Fibroblast of lung (primary cell): ENCODE results near the gene ZC3HAV1. TPM values are rescaled to one million over a fixed set of nuclear protein-coding genes. Genes with fewer than 3 reads are reported as not detected.
A peak's percentile ranks its signal among the peaks of the same experiment; 100 is the strongest.

Experiments used
- DNase-seq, 2 donors: peaks; one replicate each; pipeline versions ENCODE4 v3.0.0 to v3.0.0-alpha.2; 2010; ENCODE audit warnings: low read depth in 2 of 2
- H2AFZ ChIP-seq: 2 replicates; pipeline ENCODE4 v1.5.1; 2012; ENCODE audit warnings: low read length, control low read depth, inconsistent platforms
- H3K27ac ChIP-seq: 2 replicates; pipeline ENCODE4 v1.5.1; 2011; ENCODE audit warnings: low read length, control low read depth; ENCODE audit not compliant: insufficient read depth
- H3K27me3 ChIP-seq: 2 replicates; pipeline ENCODE4 v1.5.1; 2011; ENCODE audit warnings: mild to moderate bottlenecking, low read length; ENCODE audit not compliant: control insufficient read depth, insufficient read depth
- H3K36me3 ChIP-seq: 2 replicates; pipeline ENCODE4 v1.5.1; 2011; ENCODE audit warnings: low read length; ENCODE audit not compliant: control insufficient read depth, insufficient read depth
- H3K4me1 ChIP-seq: 2 replicates; pipeline ENCODE4 v1.5.1; 2011; ENCODE audit warnings: low read length; ENCODE audit not compliant: control insufficient read depth, insufficient read depth; ENCODE audit errors: extremely low read depth
- H3K4me2 ChIP-seq: 2 replicates; pipeline ENCODE4 v1.5.1; 2011; ENCODE audit warnings: low read length, control low read depth; ENCODE audit not compliant: insufficient read depth; ENCODE audit errors: extremely low read depth
- H3K4me3 ChIP-seq, 4 experiments: fragments of 200-600 bp in 1 of 4; sonication (generic) in 1 of 4; replicated peaks in 1 of 4; 2 replicates each; pipeline ENCODE4 v1.5.1; 2011 to 2016; ENCODE audit warnings: low read length in 4 of 4, low read depth in 3 of 4, mild to moderate bottlenecking in 3 of 4, control low read depth in 2 of 4, inconsistent platforms in 1 of 4, mixed read lengths in 1 of 4; ENCODE audit not compliant: insufficient read depth in 1 of 4; ENCODE audit errors: control extremely low read depth in 1 of 4
- H3K79me2 ChIP-seq: 2 replicates; pipeline ENCODE4 v1.5.1; 2012; ENCODE audit warnings: mild to moderate bottlenecking, low read length, inconsistent platforms; ENCODE audit not compliant: control insufficient read depth, insufficient read depth
- H3K9ac ChIP-seq: 2 replicates; pipeline ENCODE4 v1.5.1; 2011; ENCODE audit warnings: mild to moderate bottlenecking, low read length, control low read depth; ENCODE audit not compliant: insufficient read depth
- H3K9me3 ChIP-seq: 2 replicates; pipeline ENCODE4 v1.5.1; 2012; ENCODE audit warnings: low read depth, low read length; ENCODE audit not compliant: control insufficient read depth, insufficient read depth
- H4K20me1 ChIP-seq: 2 replicates; pipeline ENCODE4 v1.5.1; 2011; ENCODE audit warnings: low read length; ENCODE audit not compliant: control insufficient read depth, insufficient read depth; ENCODE audit errors: extremely low read depth
- EZH2 ChIP-seq: IDR thresholded peaks from 2 replicates; pipeline ENCODE4 v1.5.1; 2012; ENCODE audit warnings: low read length, control low read depth, mild to moderate bottlenecking; ENCODE audit errors: missing control alignments
- polyA plus RNA-seq, 2 donors: library from polyadenylated mRNA; depleted of rRNA in 1 of 2; stranded (reverse) in 1 of 2; unstranded in 1 of 2; fragments of >200 nt; gene quantifications; 2 replicates each; pipeline ENCODE4 v1.2.1, GENCODE V29; 2011 to 2012; ENCODE audit warnings: missing spikeins in 1 of 2
- total RNA-seq: library from RNA; depleted of rRNA; stranded (reverse); fragments of >200 nt; gene quantifications from 2 replicates; pipeline ENCODE4 v1.2.1, GENCODE V29; 2014
- TF ChIP-seq, protein P1 (sequence below), 2 donors: IDR thresholded peaks in 1 of 2; conservative IDR thresholded peaks in 1 of 2; 1 replicate in 1 of 2; 2 replicates in 1 of 2; pipeline ENCODE4 v1.5.1; 2011 to 2012; ENCODE audit warnings: low read length in 2 of 2, control low read depth in 1 of 2, inconsistent platforms in 1 of 2, low read depth in 1 of 2, mild to moderate bottlenecking in 1 of 2

ZC3HAV1 gene
- total and polyA plus RNA-seq, 2 donors (not counting 1 experiment from before 2014, with no cell fraction given): 24.8 to 28.8 TPM

DNA sequence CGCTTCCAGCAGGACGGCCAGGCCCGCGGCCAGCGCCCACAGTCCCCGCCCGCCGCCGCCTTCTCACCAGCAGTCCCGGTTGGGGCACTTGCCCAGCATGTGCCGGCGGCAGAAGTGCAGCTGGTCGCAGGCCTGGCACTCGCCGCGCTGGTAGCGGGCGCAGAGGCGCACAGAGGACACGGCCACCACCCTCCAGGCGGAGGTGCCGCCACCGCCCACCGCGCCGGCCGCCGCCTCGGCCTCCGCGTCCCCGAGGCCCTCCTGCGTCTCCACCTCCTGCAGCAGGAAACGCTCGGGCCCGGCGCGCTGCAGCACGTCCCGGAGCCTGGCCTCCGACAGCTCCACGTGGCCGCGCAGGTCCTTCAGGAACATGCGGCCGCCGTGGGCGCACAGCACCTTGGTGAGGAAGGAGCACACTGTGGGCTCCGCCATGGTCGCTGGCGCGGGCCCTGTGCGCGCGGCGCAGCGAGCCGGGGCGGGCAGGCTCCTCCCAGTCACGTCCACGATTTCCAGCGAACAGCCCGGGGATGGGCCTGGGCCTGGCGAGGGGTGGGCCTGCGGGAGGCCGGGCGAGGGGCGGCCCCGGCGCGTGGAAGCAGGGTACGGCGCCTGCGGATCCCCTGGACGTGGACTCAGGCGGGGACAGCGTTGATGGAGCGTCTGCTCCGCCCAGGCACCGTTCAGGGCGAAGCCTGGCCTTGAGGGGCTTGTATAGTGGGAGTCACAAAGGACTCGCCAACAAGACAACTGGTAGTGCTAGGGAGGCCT, 73.8 kb downstream of the ZC3HAV1 start, which contains the start of gene ZC3HAV1L:
ZC3HAV1L (minus strand) TSS at position 457 of the 768 bp plus-strand sequence; CDS start at position 432, 25 bp downstream.
- H2AFZ ChIP-seq: peak within 1 kb of the TSS; percentile 88
- peak within 1 kb of the TSS; percentile 55 to 74 (median 74) for H3K4me3 ChIP-seq
- no peaks in the 10 kb centered on the region for H3K9me3 ChIP-seq
- peak; percentile 70 to 79 for DNase-seq
- H3K4me1 ChIP-seq: peaks cover 3% of the 10 kb centered on the region
- H3K27ac ChIP-seq: peak within 1 kb of the TSS; percentile 70
- peak within 1 kb of the TSS; percentile 73 for H3K9ac ChIP-seq
- no peaks in the 10 kb centered on the region for H3K27me3 ChIP-seq
- peaks cover 2% of the 10 kb centered on the region for H3K36me3 ChIP-seq
- no peak for TF ChIP-seq EZH2
- TF ChIP-seq, protein P1, sequence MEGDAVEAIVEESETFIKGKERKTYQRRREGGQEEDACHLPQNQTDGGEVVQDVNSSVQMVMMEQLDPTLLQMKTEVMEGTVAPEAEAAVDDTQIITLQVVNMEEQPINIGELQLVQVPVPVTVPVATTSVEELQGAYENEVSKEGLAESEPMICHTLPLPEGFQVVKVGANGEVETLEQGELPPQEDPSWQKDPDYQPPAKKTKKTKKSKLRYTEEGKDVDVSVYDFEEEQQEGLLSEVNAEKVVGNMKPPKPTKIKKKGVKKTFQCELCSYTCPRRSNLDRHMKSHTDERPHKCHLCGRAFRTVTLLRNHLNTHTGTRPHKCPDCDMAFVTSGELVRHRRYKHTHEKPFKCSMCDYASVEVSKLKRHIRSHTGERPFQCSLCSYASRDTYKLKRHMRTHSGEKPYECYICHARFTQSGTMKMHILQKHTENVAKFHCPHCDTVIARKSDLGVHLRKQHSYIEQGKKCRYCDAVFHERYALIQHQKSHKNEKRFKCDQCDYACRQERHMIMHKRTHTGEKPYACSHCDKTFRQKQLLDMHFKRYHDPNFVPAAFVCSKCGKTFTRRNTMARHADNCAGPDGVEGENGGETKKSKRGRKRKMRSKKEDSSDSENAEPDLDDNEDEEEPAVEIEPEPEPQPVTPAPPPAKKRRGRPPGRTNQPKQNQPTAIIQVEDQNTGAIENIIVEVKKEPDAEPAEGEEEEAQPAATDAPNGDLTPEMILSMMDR (conservative IDR thresholded peaks at IDR 0.05 in 1 of 2, IDR thresholded peaks at IDR 0.05 in 1 of 2; ENCODE audit: low read depth in 1 of 2, low read length in 2 of 2): no peak
- H3K4me2 ChIP-seq: peak within 1 kb of the TSS; percentile 79
- H3K79me2 ChIP-seq: peaks cover 21% of the 10 kb centered on the region
- no peaks in the 10 kb centered on the region for H4K20me1 ChIP-seq

DNA sequence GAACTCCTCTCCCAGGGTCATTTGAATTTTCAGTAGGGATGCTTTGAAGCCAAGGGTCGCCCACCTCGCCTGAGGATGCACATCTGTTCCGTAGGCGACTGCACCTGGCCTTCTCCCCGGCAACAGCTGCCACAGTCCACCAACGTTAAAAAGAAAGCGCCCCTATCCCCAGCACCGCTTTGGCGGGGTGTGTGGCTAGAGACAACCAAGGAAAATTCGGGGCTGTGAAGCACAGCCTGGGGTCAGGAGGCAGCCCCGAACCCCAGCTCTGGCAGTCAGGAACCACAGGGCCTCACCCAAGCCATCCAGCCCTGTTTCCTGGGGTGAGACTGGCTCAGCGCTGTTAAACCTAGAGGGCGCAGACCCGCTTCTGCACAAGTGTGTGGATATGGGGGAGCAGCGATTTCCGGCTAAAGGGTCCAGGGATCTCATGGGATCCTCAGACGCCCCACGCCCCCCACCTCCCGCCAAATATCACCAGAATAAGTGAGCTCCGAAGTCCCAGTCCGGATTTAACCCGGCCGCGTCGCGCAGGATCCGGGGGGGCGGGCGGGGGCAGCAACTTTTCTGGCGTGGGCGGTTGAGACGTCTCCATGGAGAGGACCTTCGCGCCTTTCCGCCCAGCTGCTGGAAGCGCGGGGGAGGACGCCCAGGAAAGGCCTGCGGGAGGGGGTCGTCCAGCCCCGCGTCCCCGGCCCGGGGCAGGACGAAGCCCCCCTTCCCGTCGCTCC, 74.5 kb downstream of the ZC3HAV1 start:
- Histone ChIP-seq H3K4me1 (peaks cover 3% of the 10 kb centered on the region), H3K4me3 (peak overlapping the region; percentile 55 to 74 (median 74)), H3K27me3 (no peaks in the 10 kb centered on the region), H3K79me2 (peaks cover 21% of the 10 kb centered on the region), H4K20me1 (no peaks in the 10 kb centered on the region), H3K9ac (peak overlapping the region; percentile 73), H3K9me3 (no peaks in the 10 kb centered on the region), H3K4me2 (peak overlapping the region; percentile 79), H3K36me3 (peaks cover 2% of the 10 kb centered on the region), H3K27ac (peak overlapping the region; percentile 70), H2AFZ (peak overlapping the region; percentile 88)
- TF ChIP-seq EZH2: no peak
- TF ChIP-seq, protein P1 (conservative IDR thresholded peaks at IDR 0.05 in 1 of 2, IDR thresholded peaks at IDR 0.05 in 1 of 2; ENCODE audit: low read depth in 1 of 2, low read length in 2 of 2): no peak
- peak; percentile 32 to 40 for DNase-seq

DNA sequence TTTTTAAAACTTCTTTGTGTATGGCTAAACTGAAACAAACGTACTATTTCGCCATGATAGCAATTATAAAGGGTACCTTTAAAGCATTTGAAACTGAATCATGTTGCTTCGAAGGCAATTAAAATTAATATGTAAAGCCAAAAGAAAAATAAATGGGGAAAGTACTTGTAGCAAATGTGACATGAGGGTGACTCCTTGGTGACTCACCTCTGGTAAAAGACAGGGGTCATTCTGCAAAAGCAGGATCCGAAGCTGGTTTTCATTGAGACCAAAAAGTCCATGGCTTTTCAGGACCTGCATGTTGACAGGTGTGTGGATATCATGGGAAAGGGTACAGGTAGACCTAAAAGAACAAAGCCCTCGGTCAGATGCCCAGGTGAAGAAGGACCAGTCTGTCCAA, 75.2 kb downstream of the ZC3HAV1 start:
- Histone ChIP-seq H3K27ac (no peak overlapping the region), H2AFZ (no peak overlapping the region), H3K27me3 (no peaks in the 10 kb centered on the region), H3K9me3 (no peaks in the 10 kb centered on the region), H4K20me1 (no peaks in the 10 kb centered on the region), H3K9ac (no peak overlapping the region), H3K79me2 (peaks cover 21% of the 10 kb centered on the region), H3K4me1 (peaks cover 3% of the 10 kb centered on the region), H3K36me3 (peaks cover 2% of the 10 kb centered on the region), H3K4me3 (peak overlapping the region; percentile 55 to 74 (median 74)), H3K4me2 (peak overlapping the region; percentile 79)
- peak in 1 of 2 donors; percentile 21 for DNase-seq
- TF ChIP-seq EZH2: no peak
- TF ChIP-seq, protein P1 (conservative IDR thresholded peaks at IDR 0.05 in 1 of 2, IDR thresholded peaks at IDR 0.05 in 1 of 2; ENCODE audit: low read depth in 1 of 2, low read length in 2 of 2): no peak
